Stimulated activated CD8-positive, alpha-beta memory T cell treated with anti-CD3 and anti-CD28 coated beads, Interleukin-7, amount 100 ng/mL, for 24 hours (primary cell): ENCODE data around the gene ZXDC.

Experiments used
- DNase-seq: peaks from one replicate; pipeline ENCODE4 v3.0.0-alpha.2; 2020; ENCODE audit warnings: low read depth

Gene ZXDC

DNA sequence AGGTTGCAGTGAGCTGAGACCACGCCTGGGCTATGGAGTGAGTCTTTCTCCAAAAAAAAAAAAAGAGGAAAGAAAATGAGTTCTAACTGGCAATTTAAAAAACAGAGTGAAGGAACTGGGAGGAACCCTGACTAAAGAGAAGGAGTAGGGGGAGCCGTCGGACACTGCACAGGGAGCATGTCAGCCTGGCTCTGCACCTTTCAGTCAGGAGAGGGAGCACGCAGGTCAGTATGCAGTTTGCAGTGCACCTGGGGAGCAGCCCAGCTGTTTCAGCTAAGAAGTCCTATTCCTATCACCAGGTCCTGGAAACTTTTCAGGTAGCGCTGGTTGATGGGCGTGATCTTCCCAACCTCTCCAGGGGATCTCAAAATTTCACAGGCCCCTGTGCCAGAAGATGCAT is 14.9 kb upstream of the ZXDC start:
- no peak for DNase-seq

GRCh38 chr3:126488886-126489569 is 13.3 kb upstream of the ZXDC start:
- no peak for DNase-seq

DNA sequence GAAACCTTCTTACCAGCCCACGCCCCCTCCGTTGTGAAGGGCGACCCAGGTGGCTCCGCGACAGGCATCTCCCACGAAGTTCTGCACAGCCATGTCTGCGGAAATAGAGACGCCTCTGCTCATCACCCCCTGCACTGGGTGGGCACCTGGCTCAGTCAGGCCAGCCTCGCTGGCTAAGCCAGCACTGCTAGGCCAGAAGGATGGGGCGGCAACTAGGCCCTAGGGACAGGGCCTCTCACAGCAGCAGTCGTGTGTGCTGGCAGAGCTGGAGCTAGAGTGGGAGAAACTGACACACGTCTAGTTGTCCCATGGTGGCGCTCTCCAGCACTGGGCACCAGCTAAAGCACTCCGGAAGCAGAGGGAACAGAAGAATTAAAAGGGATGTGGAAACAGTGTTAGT is 12.5 kb upstream of the ZXDC start:
- DNase-seq, result no peak

DNA sequence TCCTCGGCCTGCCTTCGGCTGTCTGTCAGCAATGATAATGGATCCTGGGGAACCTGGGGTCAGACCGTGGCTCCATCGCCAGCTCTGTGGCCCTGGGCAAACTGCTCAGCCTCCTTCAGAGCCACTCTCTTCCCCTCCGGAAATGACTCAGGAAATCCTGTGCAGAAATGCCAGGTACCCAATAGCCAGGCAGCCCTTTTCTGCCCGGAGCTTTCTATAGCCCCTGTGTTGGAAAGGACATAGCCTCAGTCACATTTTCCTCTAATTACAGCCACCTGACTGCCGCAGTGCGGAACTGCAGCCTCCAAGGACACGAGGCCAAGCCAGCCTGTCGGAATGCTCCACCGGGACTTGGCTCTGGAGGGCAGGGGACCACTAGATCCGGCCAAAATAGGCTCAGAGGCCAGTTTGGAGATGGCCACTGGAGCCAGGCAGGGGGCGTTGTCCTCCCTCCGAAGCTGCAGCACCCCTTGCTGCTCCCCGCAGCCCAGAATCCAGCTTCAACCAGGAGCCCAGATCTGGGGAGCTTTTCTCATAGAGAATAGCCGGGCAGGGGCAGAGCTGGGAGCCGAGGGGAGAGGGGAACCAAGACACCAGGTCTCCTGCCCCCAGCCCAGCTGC is 11.6 kb upstream of the ZXDC start:
- DNase-seq, result no peak

DNA sequence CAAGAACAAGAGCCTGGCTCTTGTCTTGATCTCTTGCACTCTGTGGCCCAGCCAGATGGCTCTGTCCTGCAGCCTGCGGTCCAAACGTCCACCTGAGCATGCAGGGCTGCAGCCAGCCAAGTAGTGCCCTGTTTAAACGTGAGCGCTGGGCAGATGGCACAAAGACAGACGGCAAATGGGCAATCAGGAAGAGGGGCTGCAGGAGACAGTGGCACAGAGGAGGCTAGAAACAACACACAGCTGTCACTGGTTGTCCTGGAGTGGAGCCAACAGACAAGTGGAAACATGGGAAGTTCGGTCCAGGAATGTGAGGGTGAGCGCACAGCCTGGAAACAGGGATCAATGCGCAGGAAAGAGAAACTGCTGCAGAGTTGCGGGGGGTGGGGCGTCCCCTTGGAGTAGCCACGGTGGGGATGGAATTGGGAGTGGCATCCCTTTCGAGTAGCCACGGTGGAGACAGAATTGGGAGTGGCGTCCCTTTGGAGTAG is 10.7 kb upstream of the ZXDC start:
- no peak for DNase-seq

GRCh38 chr3:126485956-126486355 is 10.3 kb upstream of the ZXDC start:
- no peak for DNase-seq

DNA sequence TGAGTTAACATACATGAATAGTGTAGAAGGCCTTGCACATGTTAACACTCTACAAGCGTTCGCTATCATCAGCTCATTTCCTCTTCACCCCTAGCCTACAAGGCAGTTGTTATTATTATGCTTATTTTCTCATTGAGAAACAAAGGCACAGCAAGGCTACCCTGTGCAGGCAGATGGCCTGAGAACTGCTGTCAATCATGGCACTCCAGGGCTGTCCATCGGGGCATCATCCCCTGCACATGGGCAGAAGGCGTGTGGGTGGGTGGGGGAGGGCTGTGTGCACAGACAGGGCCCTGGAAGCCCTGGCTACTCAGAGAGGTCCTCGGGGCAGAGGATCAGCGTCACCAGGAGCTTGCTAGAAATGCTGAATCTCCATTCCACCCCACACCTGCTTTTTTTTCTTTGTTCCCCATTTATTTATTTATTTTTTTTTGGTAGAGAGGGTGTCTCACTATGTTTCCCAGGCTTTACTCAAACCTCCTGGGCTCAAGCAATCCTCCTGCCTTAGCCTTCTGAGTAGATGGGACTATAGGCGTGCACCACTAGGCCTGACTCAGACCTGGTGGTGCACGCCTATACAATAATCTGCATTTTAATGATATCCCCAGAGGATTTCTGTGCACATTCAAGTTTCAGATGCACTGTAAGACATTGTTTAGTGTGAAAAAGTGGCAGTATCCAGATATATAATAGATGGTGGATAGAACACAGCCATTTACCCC is 9.6 kb upstream of the ZXDC start:
- no peak for DNase-seq

DNA sequence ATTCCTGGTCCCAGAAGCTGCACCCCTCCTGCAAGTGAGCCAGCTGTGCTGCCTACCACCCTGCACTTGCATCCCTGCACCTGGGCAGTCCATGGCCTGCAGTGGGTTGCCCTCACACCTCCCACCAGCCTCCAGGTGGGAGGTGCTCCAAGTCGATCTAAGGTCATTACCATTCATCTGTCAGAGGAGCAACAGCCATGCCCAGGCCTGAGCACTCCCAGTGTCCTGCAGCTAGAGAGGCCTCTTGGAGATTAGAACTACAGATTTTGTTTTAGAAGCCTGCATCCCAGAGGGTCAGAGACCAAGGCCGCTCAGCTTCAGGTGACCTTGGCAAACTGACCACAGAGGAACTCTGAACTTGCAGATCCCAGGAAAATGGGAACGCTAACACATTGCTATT is 9.0 kb upstream of the ZXDC start:
- no peak for DNase-seq

- no peak for DNase-seq
These were observed 8.5 kb upstream of the ZXDC start for GRCh38 chr3:126484148-126484547.

- DNase-seq, result no peak
These were observed 7.7 kb upstream of the ZXDC start for GRCh38 chr3:126483321-126483761.

DNA sequence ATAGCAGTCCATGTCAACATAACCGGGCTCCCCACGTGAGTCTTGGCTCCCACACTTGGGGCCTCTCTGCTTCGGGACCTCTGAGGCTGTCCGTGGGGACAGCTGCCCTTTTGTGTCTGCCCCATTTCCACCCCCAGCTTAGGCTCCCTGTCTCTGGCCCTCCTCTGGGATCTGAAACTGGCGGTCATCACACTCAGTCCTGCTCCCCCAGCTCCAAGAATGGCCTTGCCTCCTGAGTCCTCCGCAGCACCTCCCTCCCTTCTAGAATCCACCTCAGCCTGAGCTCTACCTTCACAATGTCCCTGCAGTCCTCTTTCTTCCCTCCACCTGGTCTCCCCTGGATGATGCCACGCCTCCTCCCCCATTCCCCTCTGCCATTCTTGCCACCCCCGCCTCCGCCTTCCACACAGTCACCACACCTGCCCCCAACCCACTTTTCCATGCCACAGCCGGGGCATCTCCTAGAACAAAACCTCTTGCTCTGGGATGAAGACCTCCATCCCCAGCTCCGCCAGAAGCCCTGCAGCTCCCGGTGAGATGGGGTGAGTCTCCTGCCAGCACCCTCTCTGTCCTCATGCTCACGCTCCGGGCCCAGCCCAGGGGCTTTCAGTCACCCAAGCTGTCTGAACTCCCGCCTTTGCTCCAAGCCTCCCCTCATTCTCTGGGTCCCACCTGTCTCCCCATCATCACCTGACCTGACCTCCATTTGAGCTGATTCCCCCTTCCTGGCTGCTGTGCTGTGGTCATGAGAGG is 7.0 kb upstream of the ZXDC start:
- no peak for DNase-seq

DNA sequence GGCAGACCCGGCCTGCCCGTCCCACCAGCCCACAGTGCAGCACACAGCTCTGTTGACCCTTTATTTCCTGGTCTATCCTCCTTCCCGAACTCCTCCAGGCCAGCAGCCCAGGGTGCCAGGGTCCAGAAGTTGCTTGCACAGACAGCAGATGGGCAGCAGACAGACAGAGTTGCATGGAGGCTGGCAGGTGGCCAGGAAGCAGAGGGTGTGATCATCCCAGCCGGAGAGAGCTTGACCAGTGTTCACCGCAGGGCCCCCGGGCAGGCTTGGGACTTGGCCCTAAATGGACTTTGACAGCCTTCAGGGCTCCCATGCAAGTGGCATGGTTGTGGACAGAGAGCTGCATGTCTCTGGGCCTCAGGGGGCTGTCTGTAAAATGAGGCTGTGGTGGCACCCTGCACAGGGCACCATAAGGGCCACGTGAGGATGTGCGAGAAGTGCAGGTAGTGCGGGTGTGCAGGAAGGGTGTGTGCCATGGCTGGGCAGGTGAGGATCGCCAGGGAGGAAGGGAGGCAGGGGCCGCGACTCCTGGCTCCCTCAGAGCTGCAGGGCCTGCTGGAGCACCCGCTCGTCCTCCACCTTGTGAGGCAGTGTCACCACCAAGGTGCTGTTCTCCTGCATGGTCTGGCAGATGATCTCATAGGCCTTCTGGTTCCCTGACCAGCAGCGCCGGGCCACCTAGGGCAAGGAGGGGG is 6.3 kb upstream of the ZXDC start:
- DNase-seq, result no peak

DNA sequence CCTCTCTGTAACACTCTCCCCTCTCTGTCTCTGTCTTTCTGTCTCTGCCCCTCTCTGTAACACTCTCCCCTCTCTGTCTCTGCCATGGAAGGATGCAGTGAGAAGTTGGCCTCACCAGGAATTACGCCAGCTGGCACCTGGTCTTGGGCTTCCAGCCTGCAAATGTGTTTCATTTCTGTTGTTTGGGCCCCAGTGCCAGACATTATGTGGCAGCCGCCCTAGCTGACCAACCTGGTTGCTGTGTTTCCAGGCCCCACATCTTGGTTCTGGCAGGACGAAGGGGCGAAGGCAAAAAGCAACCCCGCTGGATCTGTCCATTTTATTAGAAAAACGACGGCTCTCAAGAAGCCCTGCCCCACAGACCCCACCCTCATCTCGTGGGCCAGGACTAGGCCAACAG is 5.2 kb upstream of the ZXDC start:
- DNase-seq, result no peak

- DNase-seq, result no peak
These were observed 4.5 kb upstream of the ZXDC start for GRCh38 chr3:126480206-126480605.

- DNase-seq, result no peak
These were observed 4.0 kb upstream of the ZXDC start for GRCh38 chr3:126479642-126480041.

DNA sequence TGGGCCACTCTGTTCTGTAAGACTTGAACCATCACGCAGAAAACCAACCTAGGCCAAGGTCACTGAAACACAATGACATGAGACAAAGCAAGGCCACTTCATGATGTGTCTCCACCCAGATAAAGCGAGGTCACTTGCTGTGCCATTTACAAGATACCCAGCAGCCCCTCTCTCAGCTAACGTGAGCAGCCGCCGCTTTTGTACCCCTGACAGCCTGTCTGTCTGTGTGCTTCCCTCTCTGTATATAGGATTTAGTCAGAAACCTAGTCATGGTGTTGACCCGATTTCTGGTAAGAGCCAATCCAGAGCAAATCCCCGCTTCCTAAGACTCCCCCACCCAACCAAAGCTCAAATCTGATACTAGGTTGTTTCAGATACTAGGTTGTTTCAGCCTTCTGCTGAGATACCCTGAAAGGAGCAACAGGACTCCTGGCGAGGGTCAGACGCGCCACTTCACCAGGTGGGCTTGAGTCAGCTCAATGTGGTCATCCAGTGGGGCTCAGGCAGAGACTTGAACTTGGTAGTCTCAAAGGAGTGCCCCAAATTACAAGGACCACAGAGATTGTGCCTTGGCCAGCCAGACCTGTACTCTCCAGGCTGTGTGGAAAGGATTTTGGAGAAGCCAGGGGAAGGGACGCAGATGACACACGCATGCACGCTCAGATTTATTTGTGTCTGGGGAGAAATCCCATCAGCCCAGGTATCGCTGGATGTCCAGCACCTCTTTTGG is 3.1 kb upstream of the ZXDC start:
- no peak for DNase-seq

DNA sequence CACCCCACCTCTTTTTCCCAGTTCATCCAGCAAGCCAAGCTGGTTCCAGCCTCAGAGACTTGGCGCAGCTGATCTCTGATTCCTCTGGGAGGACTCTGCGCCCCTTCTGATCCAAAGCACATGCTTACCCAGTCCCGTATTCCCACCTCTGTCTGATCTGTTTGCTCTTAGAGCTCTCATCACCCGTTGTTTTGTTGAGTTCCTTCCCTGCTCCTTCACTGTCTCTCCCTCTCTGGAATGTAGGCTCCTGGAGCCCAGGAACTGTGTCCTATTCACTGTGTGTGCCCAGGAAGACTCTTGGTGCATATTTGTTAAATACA is 1.3 kb upstream of the ZXDC start:
- no peak for DNase-seq

DNA sequence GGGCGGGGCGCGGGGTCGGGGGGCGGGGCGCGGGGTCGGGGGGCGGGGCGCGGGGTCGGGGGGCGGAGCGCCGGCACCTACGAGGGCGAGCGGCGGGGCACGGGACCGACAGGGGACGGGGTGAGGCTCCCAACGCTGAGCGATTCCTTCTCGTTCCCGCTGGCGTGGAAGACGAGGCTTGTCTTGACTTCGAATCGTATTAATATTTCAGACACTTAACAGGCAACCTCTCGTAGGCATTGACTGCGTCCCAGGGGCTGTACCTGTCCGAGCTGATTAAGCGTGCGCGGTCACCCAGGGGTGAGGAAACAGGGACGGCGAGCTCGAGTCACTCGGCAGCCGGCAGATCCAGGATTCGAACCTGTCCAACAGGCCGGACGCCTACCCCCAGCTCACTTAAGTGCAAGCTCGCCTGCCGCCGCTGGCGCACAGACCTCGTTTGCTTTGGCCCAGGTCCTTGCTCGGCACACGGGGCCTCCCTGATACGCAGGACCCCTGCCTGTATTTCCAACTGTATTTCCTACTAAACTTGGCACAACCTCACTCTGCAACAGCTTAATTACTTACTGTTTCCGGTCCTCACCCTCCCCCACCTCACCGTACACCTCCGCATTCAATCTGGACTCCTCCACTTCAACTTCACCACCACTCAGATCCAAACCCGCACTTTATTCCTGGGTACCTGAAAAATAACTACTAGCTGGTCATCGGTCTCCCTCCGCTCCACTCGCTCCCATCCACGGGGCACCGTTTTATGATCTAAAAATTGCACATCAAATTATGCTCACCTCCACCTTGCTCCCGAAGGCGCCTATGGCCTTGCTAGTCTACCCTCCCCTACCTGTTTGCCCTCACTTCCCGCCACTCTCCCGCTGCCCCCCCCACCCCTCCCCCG is 722 bp upstream of the ZXDC start:
- no peak for DNase-seq

DNA sequence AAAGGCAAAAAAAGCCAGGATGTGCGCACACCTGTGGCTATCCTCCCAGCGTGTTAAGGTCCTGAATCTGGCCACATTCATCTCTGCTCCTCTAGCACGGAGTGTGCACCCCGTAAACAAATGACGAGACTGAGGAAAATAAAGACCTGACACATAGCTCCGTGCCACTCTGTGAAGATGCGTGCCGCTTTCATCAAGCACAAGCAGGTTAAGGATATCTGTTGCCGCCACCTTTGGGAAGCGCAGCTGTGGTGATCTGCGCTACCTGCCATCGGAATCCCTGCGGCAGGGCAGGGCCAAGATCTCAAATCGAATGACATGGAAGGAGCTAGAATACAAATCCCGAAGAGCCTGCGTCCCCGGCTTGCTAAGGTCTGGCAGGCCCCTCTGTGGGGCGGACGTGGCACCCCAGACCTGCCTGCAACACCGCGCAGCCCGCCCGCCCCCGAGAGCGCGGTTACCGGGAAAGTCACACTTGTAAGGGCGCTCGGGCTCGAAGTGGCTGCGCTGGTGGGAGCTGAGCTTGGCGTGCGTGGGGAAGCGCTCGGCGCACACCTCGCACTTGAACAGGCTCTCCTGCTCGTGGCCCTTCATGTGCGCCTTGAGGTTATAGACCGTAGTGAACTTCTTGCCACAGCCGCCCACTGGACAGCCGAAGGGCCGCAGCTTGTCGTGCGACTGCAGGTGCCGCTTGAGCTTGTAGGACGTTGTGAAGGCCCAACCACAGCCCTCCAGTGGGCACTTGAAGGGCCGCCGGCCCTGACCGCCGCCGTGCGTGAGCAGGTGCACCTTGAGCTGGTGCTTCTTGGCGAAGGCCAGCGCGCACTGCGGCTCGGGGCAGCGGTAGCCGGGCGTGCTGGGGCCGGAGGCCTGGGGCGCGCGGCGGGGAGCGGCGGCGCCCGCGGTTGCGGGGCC is 936 bp downstream of the ZXDC start:
- no peak for DNase-seq
